Lower leg skin (tissue), 3 donors: ENCODE results near the gene ATPAF1.

Source experiments
- POLR2A ChIP-seq, 2 donors: fragments of 450-650 bp; IDR thresholded peaks; one replicate each; pipeline ENCODE4 v1.6.1; 2016 to 2017; ENCODE audit warnings: antibody characterized with exemption in 2 of 2, mild to moderate bottlenecking in 1 of 2, moderate library complexity in 1 of 2
- TF ChIP-seq, protein P1 (sequence below), 3 donors: fragments of 450-650 bp; IDR thresholded peaks; one replicate each; pipeline ENCODE4 v1.5.1; 2016; ENCODE audit warnings: antibody characterized with exemption in 3 of 3, mild to moderate bottlenecking in 3 of 3, moderate library complexity in 2 of 3

DNA sequence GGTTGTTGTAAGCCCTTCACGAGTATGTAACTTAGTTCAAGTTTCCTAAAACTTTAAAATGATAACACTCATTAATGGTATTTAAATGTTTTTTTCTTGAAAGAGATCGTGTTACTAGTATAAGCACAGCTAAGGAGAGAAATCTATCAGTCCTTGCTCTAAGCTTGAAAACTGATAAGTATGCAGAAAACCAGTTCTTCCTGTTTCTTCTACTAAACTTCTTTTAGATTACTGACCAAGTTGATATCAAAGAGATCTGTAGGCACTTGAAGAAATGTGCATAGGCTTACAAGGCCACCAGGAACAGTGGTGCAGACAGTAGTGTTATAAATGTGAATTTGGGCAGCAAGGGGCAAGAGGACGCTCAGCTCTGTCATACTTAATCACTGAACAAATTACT, 46.8 kb upstream of the ATPAF1 start:
- no peak for TF ChIP-seq POLR2A (IDR thresholded peaks at IDR 0.05)
- TF ChIP-seq, protein P1, sequence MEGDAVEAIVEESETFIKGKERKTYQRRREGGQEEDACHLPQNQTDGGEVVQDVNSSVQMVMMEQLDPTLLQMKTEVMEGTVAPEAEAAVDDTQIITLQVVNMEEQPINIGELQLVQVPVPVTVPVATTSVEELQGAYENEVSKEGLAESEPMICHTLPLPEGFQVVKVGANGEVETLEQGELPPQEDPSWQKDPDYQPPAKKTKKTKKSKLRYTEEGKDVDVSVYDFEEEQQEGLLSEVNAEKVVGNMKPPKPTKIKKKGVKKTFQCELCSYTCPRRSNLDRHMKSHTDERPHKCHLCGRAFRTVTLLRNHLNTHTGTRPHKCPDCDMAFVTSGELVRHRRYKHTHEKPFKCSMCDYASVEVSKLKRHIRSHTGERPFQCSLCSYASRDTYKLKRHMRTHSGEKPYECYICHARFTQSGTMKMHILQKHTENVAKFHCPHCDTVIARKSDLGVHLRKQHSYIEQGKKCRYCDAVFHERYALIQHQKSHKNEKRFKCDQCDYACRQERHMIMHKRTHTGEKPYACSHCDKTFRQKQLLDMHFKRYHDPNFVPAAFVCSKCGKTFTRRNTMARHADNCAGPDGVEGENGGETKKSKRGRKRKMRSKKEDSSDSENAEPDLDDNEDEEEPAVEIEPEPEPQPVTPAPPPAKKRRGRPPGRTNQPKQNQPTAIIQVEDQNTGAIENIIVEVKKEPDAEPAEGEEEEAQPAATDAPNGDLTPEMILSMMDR (IDR thresholded peaks at IDR 0.05) = no peak
